ENCODE results near the gene FLII.
"Not testable (repeated sequence)": the region's sequence is repeated elsewhere in the genome, so short reads cannot be mapped to it uniquely, and the experiment has no call there.

Gene FLII

DNA sequence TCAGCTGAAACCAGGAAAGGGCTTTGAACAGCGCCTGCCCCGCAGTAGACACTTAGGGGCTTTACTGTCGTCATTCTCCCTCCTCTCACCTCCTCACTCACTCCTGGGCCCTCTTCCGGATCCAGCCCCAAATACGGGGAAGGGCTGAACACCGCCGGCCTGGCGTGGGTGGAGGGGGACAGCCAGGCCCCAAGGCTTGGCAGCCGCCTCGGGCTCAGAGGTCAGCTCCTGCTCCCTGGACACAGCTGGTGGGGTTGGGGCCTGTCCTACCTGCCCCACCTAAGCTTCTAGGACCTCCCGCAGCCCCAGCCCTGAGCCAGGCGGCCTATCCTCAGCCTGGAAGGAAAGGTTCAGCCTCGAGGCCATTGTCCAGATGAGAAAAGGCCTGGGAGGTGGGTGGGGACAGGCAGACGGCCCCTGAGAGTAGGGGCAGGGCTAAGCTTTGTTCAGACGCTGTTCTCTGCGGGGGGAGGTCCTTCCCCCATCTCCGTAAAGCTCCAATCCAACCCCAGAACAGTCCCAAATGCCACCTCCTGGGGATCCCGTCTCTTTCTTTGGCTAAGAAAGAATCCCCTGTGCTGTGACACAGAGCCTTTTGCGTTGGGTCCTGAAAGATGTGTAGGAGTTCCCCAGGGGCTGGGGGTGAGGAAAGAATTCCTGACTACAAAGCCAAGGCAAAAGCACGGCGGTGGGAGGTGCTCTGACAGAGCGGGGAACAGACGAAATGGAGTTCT is 34.0 kb downstream of the FLII start:
- DNase-seq (ENCODE audit: insufficient read length, low spot score) (no peak), FAIRE-seq (peak; percentile 71)

DNA sequence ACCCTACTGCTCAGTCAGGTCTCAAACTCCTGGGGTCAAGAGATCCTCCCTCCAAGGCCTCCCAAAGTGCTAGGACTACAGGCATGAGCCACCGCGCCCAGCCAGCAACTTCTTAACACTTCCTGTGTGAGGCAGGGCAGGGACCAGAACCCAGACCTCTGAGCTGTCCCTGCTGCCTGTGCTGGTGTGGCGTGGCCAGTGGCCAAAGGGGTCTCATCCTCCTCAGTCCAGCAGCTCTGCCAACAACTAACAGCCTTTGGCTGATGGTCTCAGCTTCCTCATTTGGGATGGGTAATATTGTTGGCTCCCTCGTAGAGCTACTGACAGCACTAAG is 34.5 kb downstream of the FLII start:
- DNase-seq (ENCODE audit: insufficient read length, low spot score) (no peak), FAIRE-seq (peak; percentile 33)

DNA sequence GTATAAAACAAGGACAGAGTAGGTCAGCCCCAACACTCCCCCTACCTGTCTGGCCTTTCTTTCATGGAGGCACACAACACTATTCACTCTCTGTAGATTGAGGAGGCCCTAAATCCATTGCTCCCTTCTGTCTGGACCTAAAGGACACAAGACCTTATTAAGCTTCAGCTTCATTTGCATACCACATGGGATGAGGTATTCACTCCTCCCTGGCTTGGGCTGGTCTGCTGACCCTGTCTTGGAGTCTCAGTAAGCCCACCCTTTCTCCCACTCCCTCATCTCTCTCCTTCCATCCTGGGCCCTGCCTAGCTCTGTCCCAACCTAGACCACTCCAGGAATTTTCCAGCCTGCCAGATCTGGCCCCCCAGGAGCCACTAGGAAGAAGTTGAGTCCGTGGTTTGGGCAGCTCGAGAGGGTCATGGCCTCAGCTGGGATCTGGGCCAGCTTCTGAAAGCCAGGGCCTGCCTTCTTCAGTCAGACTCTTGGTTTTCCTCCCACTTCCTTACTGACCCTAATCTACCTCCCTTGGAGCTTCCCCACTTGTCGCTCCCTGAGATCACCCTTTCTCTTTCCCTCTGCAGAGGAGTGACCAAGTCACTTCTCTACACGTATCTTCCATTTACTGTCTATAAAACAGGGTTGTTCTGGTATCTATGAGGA is 39.7 kb downstream of the FLII start:
- DNase-seq (ENCODE audit: insufficient read length, low spot score) (peak; percentile 38), FAIRE-seq (peak; percentile 92)

DNA sequence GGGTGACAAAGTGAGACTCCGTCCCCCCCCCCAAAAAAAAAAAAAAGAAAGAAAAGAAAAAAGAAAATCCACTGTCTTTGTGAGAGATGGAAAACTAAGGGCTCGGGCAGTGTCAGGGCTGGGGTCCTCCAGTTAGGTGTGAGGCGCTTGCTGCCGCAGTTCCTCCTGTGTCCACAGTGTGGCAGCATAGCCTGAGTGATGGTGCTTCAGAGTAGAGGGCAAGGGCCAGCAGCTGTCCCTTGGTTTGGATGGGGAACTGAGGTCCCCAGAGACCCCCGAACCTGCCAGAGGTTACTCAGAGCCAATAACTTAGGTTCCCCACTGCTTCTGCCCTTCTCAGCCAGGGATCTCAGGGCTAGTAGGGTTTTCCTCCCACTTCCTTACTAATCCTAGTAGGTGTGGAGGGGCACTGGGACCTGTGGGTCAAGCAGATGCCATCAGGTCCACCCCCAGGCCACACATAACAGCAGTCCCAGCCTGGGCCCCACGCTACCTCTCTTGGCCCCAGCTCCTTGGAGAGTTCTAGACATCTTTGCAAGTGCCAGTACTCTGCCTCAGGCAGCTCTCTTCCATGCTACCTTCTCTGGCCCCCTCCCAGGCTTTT is 41.0 kb downstream of the FLII start:
- peak; percentile 97 for FAIRE-seq
- DNase-seq (ENCODE audit: insufficient read length, low spot score) = peak; percentile 97

DNA sequence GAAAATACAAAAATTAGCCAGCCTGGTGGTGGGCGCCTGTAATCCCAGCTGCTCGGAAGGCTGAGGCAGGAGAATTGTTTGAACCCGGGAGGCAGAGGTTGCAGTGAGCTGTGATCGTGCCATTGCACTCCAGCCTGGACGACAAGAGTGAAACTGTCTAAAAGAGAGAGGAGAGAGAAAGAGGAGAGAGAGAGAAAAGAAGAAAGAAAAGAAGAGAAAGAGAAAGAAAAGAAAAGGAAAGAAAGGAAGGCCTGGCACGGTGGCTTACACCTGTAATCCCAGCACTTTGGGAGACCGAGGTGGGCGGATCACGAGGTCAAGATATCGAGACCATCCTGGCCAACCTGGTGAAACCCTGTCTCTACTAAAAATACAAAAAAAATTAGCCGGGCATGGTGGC is 41.6 kb downstream of the FLII start:
- not testable (repeated sequence) for FAIRE-seq; DNase-seq (ENCODE audit: insufficient read length, low spot score)

DNA sequence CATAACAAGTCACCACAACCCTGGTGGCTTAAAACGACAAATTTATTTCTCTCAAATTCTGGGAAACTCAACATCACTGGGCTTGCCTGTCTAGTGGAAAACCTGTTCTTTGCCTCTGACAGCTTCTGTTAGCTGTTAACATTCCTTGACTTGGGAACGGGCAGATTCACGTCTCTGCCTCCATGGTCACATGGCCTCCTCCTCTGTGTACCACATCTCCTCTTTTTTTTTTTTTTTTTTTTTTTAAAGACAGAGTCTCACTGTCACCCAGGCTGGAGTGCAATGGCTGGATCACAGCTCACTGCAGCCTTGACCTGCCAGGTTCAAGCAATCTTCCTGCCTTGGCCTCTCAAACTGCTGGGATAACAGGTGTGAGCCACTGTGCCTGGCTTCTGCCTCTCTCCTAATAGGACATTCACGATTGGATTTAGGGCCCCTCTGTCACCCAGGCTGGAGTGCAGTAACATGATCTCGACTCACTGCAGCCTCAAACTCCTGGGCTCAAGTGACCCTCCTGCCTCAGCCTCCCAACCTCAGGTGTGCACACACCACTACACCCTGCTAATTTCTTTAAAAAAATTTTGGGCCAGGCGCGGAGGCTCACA is 44.8 kb downstream of the FLII start:
- FAIRE-seq = peak; percentile 54
- no peak for DNase-seq (ENCODE audit: insufficient read length, low spot score)

DNA sequence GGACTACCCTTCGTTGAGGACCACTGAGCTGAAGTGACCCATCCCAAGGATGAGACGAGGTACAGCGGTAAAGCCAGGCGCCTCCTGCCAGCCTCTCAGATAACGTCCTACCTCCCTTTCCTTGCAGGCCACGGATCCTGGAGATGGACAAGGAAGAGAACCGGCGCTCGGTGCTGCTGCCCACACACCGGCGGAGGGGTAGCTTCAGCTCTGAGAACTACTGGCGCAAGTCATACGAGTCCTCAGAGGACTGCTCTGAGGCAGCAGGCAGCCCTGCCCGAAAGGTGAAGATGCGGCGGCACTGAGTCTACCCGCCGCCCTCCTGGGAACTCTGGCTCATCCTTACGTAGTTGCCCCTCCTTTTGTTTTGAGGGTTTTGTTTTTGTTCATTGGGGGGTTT is 50.4 kb downstream of the FLII start:
- no peak for FAIRE-seq
- no peak for DNase-seq (ENCODE audit: insufficient read length, low spot score)

DNA sequence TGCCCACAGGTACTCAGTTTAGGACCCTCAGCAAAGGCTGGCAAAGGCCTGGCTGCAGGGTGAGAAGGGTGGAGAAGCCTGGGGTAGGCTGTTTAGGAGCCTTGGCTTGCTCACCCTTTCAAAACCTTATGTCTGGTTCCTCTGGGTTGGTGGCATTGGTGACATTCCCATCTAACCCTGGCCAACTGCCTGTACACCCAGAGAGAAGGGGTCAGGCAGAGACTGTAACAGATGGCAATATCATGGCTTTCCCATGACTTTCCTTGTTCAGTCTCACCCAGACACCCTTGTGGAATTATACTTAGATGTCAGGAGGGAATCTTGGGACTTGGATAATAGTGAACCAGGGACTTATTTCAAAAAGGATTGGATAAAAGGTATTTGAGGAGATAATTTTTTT is 51.6 kb downstream of the FLII start:
- FAIRE-seq (no peak), DNase-seq (ENCODE audit: insufficient read length, low spot score) (no peak)

DNA sequence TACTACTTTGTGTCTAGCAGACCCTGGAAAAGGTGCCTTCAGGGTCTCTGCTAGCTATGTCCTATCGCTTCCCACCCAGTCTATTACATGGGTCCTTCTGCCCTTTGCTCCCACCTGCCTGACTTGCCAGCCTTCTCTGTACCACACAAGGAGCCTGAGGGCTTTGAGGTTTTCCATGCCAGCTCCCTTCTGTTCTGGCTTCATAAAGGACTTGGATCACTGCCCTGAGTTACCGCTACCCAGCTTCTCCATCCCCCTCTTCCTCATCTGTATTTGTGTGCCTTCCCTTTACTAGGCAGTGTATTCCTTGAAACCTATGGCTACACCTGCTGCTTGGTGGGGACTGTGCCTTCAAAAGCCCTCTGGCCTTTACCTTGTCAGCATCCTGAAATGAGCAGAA is 52.7 kb downstream of the FLII start:
- no peak for FAIRE-seq

DNA sequence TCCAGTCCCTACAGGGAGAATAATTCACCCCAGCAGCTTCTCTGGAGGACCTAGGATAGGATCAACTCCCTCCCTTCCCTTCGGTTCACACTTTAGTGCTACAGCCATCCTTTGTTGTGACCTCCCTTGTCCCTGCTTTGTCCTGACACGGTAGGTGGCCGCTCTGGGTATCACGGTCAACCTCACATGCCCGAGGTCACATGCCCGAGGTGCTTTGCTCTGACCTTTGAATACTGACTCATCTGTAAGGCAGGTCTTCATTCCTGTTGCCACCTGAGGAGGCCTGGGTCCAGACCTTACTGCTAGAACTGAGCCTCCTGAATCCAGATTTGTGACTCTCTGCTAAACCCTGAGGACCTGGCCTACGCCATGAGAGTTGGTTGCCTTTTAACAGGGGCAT is 55.2 kb downstream of the FLII start:
- no peak for DNase-seq (ENCODE audit: insufficient read length, low spot score)
- peak; percentile 13 for FAIRE-seq

More for the DNA sequence above, 52.7 kb downstream of the FLII start:
- no peak for DNase-seq (ENCODE audit: insufficient read length, low spot score)

DNA sequence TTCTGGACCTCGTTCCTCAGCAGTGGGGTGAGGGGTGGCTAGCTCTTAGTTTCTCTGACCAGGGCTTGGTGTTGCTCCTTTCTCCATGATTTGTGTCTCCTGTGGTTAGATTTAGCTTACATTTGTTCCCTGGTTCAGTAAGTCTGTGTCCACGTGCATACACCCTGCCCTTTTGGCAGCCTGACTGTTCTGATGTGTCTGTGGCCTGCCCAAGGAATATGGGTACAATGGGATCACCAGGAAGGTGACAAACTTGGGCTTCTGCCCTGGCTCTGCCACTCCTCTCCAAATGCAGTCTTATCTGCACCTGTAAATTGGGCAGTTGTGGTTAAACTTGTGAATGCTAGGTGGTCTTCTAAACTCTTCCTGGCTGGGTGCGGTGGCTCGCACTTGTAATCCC is 57.4 kb downstream of the FLII start:
- FAIRE-seq (peak; percentile 88), DNase-seq (ENCODE audit: insufficient read length, low spot score) (no peak)

DNA sequence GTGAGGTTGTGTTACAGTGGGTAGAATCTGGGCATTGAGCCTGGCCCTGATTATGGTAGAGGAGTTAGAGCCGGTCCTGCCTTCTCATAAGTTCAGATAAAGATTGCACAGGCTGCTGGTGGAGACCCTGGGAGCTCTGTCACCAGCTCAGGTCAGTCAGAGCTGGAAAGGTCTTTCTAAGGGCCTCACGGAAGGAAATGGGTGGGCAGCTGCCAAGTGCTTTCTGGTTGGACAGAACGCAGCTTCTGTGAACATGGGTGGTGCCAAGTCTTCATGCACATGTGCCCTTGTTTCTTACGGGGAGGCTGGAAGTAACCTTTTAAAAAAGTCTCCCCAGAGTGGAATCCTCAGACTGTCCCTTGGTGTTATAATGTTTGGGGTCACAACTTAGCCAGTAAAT is 60.0 kb downstream of the FLII start:
- DNase-seq (ENCODE audit: insufficient read length, low spot score) = no peak
- no peak for FAIRE-seq

DNA sequence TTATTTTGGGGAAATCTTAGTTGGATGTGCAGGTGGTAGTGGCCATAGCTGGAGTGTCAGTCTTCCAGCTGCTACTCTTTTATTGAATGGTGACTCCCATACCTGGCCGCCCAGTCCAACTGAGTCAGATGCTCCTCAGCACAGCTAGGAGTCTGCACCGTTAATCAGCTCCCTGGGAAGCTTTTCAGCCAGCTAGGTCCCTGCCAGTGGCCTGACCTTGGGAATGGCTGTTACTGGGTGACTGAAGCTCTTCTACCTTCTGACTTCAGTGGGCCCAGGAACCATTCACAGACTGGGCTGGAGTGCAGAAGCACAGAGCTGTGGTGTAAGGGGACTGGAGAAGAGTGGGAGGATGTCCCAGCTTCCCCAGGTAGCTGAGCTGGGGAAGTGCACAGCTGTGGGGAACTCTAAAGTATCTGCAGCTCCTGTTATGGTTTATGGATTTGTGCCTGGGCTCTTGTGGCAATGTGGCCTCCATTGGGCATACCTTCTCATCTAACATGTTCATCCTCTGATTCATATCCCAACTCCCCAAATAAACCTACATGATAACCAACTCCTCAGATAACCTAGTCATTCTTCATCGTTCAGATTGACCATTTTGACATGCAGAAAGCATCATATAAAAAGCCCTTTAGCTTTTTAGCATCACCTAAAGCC is 60.9 kb downstream of the FLII start:
- FAIRE-seq (no peak), DNase-seq (ENCODE audit: insufficient read length, low spot score) (no peak)

DNA sequence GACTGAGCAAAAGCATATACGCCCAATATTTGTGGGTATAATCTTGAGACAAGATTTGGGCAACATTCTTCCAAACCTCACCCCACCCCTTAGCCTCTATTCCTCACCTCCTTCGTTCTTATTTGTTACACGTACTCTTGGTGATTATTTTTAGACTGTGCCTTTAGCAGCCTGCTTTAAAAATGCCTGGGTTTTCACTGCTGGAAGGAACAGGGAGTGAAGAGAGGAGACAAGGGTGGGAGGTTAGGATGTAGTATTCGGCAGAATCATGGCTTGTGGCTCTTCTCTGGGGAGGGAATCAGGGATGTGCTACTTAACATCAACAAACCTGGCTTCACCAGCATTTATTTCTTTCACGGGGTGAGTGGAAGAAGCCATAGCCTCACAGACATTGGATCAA is 63.3 kb downstream of the FLII start:
- FAIRE-seq (peak; percentile 4), DNase-seq (ENCODE audit: insufficient read length, low spot score) (no peak)
